GM12891 (cell line): ENCODE data around the gene PRSS35.
"Not testable (repeated sequence)": the region's sequence is repeated elsewhere in the genome, so short reads cannot be mapped to it uniquely, and the experiment has no call there.

Experiments used
- DNase-seq: peaks from one replicate; pipeline ENCODE4 v3.0.0; 2011; ENCODE audit warnings: low spot score; ENCODE audit not compliant: insufficient read length
- FAIRE-seq: peaks from 2 replicates; lab custom pipeline; 2011; peaks lifted over from hg19 to GRCh38; lab: Jason Lieb, UNC
- PAX5 ChIP-seq: IDR thresholded peaks from 2 replicates; pipeline ENCODE4 v1.6.1; 2011; ENCODE audit warnings: low read length, moderate library complexity, mild to moderate bottlenecking; ENCODE audit not compliant: insufficient read depth, severe bottlenecking
- POLR2A ChIP-seq: IDR thresholded peaks from 2 replicates; pipeline ENCODE4 v1.6.1; 2011; ENCODE audit warnings: low read depth, low read length, control low read depth
- POLR2AphosphoS5 ChIP-seq: IDR thresholded peaks from 2 replicates; pipeline ENCODE4 v1.6.1; 2011; ENCODE audit warnings: low read depth, low read length, control low read depth
- POU2F2 ChIP-seq: IDR thresholded peaks from 2 replicates; pipeline ENCODE4 v1.6.1; 2011; ENCODE audit warnings: low read depth, mild to moderate bottlenecking, control low read depth, low read length, moderate library complexity
- SPI1 ChIP-seq: IDR thresholded peaks from 2 replicates; pipeline ENCODE4 v1.6.1; 2011; ENCODE audit warnings: low read depth, low read length, control low read depth
- TAF1 ChIP-seq: IDR thresholded peaks from 2 replicates; pipeline ENCODE4 v1.6.1; 2011; ENCODE audit warnings: low read depth, low read length, control low read depth

PRSS35 gene

DNA sequence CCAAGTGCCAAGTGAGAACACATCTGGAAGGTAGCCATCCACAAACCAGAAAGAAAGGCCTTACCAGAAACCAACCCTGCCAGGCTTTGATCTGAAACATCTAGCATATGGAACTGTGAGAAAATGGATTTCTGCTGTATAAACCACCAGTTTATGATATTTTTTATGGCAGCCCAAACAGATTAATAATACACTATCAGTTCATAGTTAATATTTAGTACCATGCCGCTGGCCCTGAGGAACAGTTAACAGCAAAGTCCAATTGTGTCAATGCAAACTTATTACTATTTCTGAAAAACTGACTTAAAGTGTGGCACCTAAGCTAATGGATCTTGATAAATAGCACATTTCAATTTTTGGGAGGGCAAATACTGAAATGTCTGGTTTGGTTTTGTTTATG lies 35.4 kb upstream of the PRSS35 start:
- DNase-seq: no peak
- no peak for FAIRE-seq
- TF ChIP-seq SPI1: no peak

DNA sequence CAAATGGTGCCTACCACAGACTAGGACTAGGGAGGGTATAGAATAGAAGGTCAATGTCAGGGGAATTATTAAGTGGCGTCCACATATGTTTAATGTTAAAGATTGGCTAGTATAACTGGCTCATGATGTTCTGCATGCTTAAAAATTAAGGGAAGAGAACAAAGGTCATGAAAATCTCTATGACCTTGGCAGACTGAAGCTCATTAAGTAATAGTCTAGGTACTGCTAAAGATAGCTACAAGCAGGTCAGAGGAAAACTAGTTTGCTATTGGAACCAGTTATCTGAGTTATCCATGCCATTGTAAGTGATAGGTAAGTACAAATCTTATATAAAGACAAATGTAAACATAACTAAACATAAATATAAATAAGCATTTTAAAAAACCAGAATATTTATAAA lies 32.9 kb upstream of the PRSS35 start:
- FAIRE-seq (no peak), DNase-seq (no peak)
- no peak for TF ChIP-seq TAF1
- TF ChIP-seq PAX5: no peak
- no peak for TF ChIP-seq POLR2A
- no peak for TF ChIP-seq POU2F2
- TF ChIP-seq SPI1: no peak
- TF ChIP-seq POLR2AphosphoS5: no peak

DNA sequence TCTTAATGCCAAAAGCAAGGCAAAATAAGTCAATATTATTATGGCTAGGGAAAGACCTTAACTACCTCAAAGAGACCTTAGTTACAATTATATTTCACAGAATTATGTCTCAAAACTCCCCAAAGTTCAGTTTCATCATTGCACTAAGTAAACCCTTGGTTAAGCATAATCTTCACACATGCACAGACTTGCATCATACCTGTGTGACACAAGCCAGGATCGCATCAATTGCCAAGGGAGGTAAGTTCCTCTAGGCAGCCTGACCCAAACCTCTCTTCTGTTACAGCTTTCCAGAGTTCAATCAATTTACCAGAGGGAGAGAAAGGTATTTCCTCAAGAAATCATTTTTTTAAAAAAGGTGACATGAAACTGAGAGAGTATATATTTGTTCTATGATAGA lies 31.9 kb upstream of the PRSS35 start:
- no peak for FAIRE-seq
- no peak for DNase-seq
- TF ChIP-seq POLR2AphosphoS5 (no peak), POLR2A (no peak)

DNA sequence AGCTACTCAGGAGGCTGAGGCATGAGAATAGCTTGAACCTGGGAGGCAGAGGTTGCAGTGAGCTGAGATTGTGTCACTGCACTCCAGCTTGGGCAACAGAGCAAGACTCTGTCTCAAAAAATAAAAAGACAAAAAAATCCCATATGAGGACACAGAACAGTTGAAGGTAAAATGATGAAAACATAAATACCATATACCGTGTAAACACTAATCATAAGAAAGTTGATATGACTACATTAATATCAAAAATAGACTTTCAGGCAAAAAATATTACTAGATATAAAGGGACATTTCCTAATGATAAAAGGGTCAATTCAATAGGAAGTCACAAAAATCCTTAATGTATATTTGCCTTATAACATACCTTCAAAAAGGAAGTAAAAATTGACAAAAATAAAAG lies 30.4 kb upstream of the PRSS35 start:
- not testable (repeated sequence) for FAIRE-seq, DNase-seq

DNA sequence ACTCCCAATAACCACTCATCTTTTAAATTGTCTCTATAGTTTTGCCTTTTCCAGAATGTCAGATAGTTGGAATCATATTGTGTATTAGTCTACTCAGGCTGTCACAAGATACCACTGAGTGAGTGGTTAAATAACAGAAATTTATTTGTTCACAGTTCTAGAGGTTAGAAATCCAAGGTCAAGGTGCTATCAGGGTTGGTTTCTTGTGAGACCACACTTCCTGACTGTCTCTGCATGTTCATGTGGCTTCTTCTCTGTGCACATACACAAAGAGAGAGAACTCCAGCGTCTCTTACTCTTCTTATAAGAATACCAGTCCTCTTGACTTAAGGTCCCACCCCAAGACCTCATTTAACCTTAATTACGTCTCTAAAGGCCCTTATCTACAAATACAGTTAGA lies 23.9 kb upstream of the PRSS35 start:
- no peak for FAIRE-seq
- DNase-seq: no peak
- TF ChIP-seq SPI1 (no peak), TAF1 (no peak), POLR2A (no peak), PAX5 (no peak), POU2F2 (no peak)

DNA sequence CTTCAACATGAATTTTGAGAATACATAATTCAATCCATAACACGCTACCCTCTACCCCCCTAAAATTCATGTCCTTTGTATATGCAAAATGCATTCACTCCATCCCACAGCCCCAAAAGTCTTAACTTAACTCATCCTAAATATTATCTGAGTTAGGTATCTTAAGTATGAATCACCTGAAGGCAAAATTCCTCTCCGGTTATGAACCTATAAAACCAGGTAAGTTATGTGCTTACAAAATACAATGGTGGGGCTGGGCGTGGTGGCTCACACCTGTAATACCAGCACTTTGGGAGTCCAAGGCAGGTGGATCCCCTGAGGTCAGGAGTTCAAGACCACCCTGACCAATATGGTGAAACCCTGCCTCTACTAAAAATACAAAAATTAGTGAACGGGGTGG lies 23.5 kb upstream of the PRSS35 start:
- DNase-seq: no peak
- FAIRE-seq: no peak
- no peak for TF ChIP-seq POLR2A
- no peak for TF ChIP-seq POLR2AphosphoS5
- TF ChIP-seq SPI1: no peak
- TF ChIP-seq PAX5: no peak
- TF ChIP-seq POU2F2: no peak
- no peak for TF ChIP-seq TAF1

DNA sequence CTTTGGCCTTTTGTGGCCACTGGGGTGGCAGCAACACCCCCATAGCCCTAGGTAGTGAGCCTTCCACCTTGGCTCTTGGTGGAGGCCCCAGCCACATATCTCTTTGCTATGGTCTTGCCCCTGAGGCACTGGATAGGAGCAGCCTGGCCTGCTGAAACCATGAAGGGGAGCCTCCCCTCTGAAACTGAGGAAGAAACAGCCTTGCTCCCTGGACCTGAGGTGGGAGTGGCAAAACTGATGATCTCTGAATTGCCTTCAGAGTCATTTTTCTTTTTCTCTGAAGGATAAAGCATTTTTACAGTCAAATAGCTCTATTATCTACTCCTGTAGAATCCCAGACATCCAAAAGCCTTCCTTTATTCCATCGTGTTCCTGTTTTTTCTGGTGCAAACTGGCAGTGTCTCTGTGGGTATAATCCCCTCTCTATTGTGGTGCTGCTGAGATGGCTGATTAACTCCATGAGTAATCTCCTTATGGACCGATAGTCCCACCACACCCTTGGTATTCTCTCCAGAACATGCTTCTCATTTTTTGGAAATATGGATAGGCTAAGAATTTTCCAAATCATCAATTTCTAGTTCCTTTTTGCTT lies 22.0 kb upstream of the PRSS35 start:
- FAIRE-seq (no peak), DNase-seq (no peak)
- TF ChIP-seq POLR2AphosphoS5 (no peak), POU2F2 (no peak), TAF1 (no peak), PAX5 (no peak), SPI1 (no peak), POLR2A (no peak)

DNA sequence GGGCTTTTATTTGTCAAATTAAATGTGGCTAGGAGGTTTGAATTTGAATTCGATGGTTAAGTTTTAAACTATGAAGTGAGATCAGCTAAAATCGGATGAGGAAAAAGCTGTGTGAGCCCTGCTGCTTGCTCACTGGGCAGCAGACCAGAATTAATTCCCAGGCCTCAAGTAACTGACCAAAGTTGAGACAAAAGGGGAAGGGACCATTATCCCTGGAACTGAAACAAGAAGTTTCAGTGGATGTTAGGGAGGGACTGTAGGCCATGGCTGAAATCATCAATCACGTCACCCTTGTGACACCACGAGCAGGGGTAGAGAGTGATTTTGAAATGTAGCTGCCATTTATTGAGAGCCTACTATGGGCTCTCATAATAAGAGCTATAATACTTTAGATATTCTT lies 7.0 kb upstream of the PRSS35 start:
- TF ChIP-seq TAF1 (no peak), POLR2AphosphoS5 (no peak), SPI1 (no peak), PAX5 (no peak), POU2F2 (no peak), POLR2A (no peak)
- no peak for DNase-seq
- FAIRE-seq: no peak

DNA sequence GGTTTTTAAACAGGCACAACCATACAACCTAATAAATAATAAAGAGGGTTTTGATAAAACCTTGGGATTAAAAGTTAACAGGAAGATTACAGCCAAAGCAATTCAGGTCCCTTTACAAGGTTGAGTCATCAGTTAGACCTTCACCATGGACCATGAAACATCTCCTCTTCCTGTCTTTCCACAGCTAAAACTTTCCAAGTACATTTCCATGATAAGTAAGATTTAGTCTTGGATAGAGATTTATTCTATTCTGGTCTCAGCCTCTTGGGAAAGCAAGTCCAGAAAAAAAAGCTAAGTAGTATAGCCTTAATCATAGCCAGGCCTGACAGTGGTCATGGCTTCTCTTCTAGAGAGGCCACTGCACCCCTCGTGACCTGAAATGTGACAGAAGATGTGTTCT lies 2.9 kb upstream of the PRSS35 start:
- DNase-seq: no peak
- no peak for FAIRE-seq
- TF ChIP-seq POLR2A (no peak), PAX5 (no peak), POLR2AphosphoS5 (no peak), POU2F2 (no peak), SPI1 (no peak), TAF1 (no peak)

DNA sequence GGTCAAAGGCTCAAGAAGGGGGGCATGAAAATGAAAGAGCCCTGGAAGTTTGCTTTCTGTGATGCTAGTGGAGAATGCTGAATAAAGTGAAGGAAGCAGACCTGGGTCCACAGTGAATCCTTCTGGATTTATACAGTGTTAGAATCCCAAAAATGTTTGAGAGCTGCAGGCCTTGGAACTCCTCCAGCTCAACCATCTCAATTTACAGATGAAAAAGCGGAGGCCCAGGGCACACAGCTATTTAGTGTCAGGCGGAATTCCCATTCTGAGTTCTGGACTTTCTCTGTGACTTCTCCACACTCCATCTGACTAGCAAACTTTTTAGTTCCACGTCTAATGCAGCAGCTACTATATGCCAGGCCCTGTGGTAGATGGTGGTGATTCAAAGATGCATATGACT lies 1.5 kb upstream of the PRSS35 start:
- DNase-seq: no peak
- TF ChIP-seq POLR2AphosphoS5 (no peak), SPI1 (no peak), PAX5 (no peak), POLR2A (no peak), TAF1 (no peak), POU2F2 (no peak)
- no peak for FAIRE-seq

DNA sequence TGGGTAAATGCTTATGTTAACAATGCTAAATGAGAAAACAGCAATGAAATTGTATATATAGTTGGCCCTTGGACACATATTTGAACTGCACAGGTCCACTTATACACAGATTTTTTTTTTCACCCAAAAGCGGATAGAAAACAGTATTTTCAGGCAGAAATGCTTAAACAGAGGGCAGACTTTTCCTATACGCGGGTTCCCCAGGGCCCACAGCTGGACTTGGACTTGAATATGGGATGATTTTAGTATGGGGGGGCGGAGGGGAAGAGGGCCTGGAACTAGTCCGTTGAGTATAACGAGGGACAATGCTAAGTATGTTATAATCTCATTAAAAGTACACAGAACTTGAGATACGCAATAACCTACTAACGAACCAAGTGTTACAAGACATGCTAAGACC lies 1.1 kb upstream of the PRSS35 start:
- TF ChIP-seq SPI1 (no peak), POU2F2 (no peak), POLR2AphosphoS5 (no peak), TAF1 (no peak)
- DNase-seq (no peak), FAIRE-seq (no peak)
